ENCODE results near the gene ADAT2.

ADAT2 gene

GRCh38 chr6:143396497-143397226 lies 53.8 kb downstream of the ADAT2 start:
- peak in 1 of 2 experiments; percentile 3 for DNase-seq

- no peak for DNase-seq
These were observed 54.8 kb downstream of the ADAT2 start for GRCh38 chr6:143395699-143396098.

GRCh38 chr6:143394389-143394788 lies 56.1 kb downstream of the ADAT2 start:
- DNase-seq, result no peak

- no peak for DNase-seq
These were observed 60.2 kb downstream of the ADAT2 start for GRCh38 chr6:143390278-143390677.

- DNase-seq, result no peak
These were observed 64.9 kb downstream of the ADAT2 start for GRCh38 chr6:143385636-143386035.

GRCh38 chr6:143376861-143377260 lies 73.6 kb downstream of the ADAT2 start:
- no peak for DNase-seq

- no peak for DNase-seq
These were observed 74.1 kb downstream of the ADAT2 start for GRCh38 chr6:143376375-143376774.

GRCh38 chr6:143375022-143375585 lies 75.4 kb downstream of the ADAT2 start:
- DNase-seq, result no peak

- no peak for DNase-seq
These were observed 76.5 kb downstream of the ADAT2 start for GRCh38 chr6:143374014-143374413.

Data from NCI-H2081 (cell line).